SH-SY5Y (cell line): ENCODE measurements around the gene ZBTB40.

Experiments
- GATA2 ChIP-seq: IDR thresholded peaks from 2 replicates; pipeline ENCODE4 v1.6.1; 2011; ENCODE audit warnings: mild to moderate bottlenecking, low read depth, low read length
- GATA3 ChIP-seq: IDR thresholded peaks from 2 replicates; pipeline ENCODE4 v1.6.1; 2011; ENCODE audit warnings: low read depth, mild to moderate bottlenecking, low read length, moderate library complexity

- TF ChIP-seq GATA2 (no peak), GATA3 (no peak)
These were observed 75.0 kb downstream of the ZBTB40 start for GRCh38 chr1:22526677-22527076.
